Measurements from ENCODE around the gene VSTM2L.
"Not testable (repeated sequence)": the region's sequence is repeated elsewhere in the genome, so short reads cannot be mapped to it uniquely, and the experiment has no call there.

Gene VSTM2L

DNA sequence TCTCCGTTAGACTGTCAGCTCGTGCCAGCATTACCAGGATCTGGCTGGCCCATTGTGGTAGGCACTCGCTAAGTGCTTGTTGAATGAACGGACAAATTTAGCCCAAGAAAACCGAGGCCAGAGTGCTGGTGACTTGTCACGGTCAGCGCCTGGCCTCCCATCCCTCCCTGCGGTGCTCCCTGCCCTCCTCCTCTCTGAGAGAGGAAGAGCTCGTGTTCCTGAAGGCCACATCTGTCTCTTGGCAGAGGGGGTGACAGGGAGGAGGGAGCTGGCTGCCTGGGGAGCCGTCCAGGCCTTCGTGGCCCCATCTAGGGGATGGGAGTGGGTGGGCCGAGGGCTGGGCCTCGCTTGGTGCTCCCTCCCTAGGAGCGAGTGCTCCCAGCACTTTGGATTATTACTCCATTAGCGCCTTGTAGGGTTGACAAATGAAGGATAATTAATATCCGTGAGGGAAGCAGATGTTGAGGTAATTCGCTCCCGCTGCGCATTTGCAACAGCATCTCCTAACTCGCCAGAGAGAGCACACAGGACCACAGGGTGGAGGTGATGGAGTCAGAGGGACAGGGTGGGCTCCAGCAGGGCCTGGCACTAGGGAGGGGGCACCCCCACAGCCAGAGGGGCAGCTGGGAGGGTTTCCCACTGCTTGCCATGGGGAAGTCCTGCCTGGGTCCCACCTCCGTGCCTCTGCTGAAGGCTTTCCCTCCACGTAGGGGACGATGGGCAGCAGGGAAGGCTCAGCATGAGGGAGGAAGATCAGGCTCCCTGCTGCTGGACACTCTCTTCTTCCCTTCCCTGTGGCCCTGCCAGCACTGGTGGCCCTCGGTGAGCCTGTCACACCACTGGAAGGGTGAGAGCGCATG, 37.0 kb downstream of the VSTM2L start:
- DNase-seq: no peak

- DNase-seq: no peak
These were observed 37.9 kb downstream of the VSTM2L start for GRCh38 chr20:37940858-37941257.

DNA sequence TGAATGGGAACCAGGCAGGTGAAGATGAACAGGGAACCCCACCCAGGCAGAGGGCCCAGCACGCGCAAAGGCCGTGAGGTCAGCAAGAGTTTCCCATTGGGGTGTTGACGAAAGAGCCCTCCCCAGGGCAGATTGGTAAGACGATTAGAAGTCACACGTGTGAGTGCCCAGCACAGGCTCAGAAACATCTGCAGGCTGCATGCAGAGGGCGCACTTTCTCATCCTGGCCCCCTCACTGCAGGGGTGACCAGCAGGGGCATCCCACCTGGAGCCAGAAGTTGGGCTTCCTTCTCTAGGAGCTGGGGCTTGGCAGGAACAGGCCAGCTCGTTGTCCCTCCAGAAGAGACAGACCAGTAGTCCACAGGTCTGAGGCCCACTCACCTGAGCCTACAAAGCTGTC, 38.4 kb downstream of the VSTM2L start:
- DNase-seq: no peak

DNA sequence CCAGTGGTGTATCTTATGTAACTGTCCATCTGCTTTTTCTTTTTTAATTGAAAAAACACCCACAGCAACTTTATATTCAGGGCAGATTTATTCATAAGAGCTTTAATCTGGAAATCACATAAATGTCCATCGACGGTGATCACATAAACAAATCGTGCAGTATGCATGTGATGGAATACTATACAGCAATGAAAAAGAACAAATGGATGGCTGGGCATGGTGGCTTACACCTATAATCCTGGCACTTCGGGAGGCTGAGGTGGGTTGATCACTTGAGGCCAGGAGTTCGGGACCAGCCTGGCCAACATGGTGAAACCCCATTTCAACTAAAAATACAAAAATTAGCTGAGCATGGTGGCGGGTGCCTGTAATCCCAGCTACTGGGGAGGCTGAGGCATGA, 39.1 kb downstream of the VSTM2L start:
- no peak for DNase-seq

GRCh38 chr20:37943033-37943432, 40.1 kb downstream of the VSTM2L start:
- DNase-seq: no peak

- DNase-seq: no peak
These were observed 40.9 kb downstream of the VSTM2L start for GRCh38 chr20:37943501-37944455.

GRCh38 chr20:37944456-37944981, 41.6 kb downstream of the VSTM2L start:
- no peak for DNase-seq

- DNase-seq: no peak
These were observed 42.2 kb downstream of the VSTM2L start for GRCh38 chr20:37945091-37945547.

DNA sequence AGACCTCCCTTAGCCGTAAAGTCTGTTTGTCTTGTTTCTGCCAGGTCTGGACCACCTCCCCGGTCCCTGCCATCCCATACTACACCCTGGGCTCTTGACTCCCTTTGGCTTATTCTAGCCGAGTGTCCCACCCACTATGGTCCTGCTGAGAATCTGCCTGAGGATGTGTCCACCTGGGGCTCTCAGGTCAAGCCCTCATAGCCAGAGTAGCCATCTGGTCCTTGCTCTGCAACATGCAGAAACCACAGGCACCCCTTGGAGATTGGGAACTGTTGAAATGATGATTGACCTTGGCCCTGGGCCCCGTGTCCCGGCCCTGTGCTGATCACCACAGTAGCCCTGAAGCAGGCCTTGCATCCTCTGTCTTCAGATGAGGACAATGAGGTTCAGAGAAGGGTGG, 44.0 kb downstream of the VSTM2L start:
- no peak for DNase-seq

DNA sequence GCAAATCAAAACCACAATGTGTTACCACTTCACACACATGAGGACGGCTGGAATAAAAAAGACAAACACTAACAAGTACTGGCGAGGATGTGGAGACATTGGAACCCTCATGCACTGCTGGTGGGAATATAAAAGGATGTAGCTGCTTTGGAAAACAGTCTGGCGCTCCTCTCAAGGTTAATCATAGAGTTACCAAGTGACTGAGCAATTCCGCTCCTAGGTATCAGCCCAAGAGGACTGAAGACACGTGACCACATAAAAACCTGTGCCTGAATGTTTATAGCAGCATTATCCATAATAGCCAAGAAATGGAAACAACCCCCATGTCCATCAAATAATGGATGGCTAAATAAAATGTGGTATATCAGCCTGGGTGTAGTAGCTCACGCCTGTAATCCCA, 45.0 kb downstream of the VSTM2L start:
- DNase-seq: no peak

DNA sequence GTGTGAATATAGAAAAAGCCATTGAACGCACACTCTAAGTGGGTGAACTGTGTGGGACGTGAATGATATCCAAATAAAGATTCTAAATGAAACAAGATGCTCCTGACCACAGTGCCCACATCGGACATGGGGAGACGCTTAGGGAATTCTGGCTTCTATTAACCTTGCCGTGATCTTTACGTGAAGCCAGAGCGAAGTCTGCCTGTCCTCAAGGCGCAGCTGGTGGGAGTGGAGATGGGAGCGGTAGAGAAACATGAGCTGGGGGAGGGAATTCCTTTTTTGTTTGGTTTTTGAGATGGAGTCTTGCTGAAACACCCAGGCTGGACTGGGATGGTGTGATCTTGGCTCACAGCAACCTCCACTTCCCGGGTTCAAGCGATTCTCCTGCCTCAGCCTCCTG, 46.0 kb downstream of the VSTM2L start:
- no peak for DNase-seq

DNA sequence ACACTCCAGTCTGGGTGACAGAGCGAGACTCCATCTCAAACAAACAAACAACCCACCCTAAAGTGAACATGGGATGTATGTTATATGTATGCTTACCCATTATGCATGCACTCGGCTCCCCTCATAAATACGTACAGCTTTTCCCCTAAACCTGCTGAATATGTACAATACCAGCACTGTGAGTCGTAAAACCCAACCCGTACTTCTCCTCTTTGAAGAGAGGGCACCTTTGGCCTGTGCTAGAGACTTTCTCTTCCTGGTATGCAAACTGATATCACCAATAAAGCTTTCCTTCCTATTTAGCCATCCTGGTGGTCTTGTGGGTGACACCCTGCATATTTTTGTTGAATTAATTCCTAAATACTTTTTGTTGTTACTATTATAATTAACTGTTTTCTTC, 51.3 kb downstream of the VSTM2L start:
- no peak for DNase-seq

DNA sequence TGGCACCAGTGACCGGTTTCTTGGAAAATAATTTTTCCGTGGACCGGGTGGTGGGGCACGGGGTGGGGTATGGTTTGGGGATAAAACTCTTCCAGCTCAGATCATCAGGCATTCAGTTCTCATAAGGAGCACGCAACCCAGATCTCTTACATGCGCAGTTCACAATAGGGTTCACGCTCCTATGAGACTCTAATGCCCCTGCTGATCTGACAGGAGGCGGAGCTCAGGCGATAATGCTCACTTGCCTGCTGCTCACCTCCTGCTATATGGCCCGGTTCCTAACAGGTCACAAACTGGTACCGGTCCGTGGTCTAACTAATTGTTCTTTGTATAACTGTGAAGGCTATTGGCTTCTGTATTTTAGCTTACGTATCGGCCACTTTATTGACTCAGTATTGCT, 51.7 kb downstream of the VSTM2L start:
- no peak for DNase-seq

- DNase-seq: no peak
These were observed 52.6 kb downstream of the VSTM2L start for GRCh38 chr20:37955511-37955910.

GRCh38 chr20:37956107-37956585, 53.2 kb downstream of the VSTM2L start:
- DNase-seq: no peak

DNA sequence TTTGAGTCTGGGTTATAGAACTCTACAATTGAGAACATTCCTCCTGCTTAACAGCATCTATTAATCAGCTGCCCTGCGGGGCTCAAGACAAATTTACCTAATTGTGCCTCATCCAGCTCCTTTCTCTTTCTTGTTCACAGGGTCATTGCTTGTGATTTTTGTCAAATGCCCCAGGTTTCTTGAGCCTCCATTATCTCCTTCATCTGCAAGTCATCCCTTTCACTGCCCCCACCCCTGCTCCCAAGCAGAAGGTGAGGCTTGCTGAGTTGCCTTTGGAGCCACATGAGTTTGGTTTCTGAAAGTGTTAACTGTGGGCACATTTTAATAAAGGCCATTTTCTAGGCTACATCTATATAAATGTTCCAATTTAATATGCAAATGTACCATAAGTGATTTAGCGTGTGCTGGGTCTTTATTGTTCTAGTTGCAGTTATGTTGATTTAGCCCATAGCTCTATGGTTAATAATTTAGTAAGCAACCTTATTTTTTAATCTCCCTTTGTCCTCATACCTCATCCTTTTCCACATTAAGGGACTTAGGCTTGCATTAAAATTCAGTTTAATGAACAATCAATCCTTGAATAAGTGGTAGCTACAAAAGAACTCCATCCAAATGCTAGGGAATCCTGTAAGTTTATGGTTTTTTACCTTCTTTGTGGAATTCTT, 56.1 kb downstream of the VSTM2L start:
- DNase-seq: no peak

GRCh38 chr20:37961066-37961465, 58.1 kb downstream of the VSTM2L start:
- DNase-seq: no peak

- not testable (repeated sequence) for DNase-seq
These were observed 60.6 kb downstream of the VSTM2L start for GRCh38 chr20:37963483-37963882.

- no peak for DNase-seq
These were observed 66.0 kb downstream of the VSTM2L start for GRCh38 chr20:37968841-37969401.

GRCh38 chr20:37969949-37970855, 67.3 kb downstream of the VSTM2L start:
- DNase-seq: no peak

DNA sequence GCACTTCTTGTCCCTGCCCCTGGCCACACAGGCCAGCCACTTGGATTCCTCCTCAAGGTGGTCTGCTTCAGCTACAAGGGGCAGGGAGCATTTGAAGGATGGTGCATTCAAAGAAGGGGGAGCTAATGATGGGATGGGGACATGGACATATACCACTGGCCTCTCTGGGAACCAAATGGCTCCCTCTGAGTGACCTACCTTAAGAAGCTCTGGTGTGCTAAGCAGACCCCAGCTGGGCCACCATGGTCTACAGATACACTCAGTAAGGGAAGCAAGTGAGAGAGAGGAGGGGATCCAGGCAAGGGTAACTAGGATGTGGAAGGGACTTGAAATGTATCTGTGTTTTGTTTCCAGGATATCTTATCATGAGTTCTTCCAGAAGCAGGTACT, 67.9 kb downstream of the VSTM2L start:
- no peak for DNase-seq

Measured in T-helper 2 cell (primary cell).